ENCODE results near the gene NDUFA9.

- no peak for TF ChIP-seq EZH2 (IDR thresholded peaks at IDR 0.05)
- no peak for TF ChIP-seq FOXP2 (optimal IDR thresholded peaks at IDR 0.05; ENCODE audit: control extremely low read depth, extremely low read length, insufficient read depth)
- TF ChIP-seq POLR2AphosphoS5 (IDR thresholded peaks at IDR 0.05; ENCODE audit: borderline replicate concordance, low read depth, low read length) = no peak
Measured at GRCh38 chr12:4685317-4685716, 36.4 kb downstream of the NDUFA9 start.

Measured in SK-N-MC (cell line).